MM.1S (cell line): ENCODE results near the gene SPC24.

ENCODE experiments used
- EZH2 ChIP-seq: fragments of 300-600 bp; sonication (generic); optimal IDR thresholded peaks from 2 replicates; pipeline ENCODE3; 2017; ENCODE audit warnings: low read depth, mild to moderate bottlenecking, antibody characterized with exemption, low read length, mixed read lengths
- TF ChIP-seq, protein P1 (sequence below): fragments of 300-600 bp; sonication (generic); IDR thresholded peaks from 2 replicates; pipeline ENCODE4 v1.5.1; 2016; ENCODE audit warnings: antibody characterized with exemption, low read length, mixed read lengths

DNA sequence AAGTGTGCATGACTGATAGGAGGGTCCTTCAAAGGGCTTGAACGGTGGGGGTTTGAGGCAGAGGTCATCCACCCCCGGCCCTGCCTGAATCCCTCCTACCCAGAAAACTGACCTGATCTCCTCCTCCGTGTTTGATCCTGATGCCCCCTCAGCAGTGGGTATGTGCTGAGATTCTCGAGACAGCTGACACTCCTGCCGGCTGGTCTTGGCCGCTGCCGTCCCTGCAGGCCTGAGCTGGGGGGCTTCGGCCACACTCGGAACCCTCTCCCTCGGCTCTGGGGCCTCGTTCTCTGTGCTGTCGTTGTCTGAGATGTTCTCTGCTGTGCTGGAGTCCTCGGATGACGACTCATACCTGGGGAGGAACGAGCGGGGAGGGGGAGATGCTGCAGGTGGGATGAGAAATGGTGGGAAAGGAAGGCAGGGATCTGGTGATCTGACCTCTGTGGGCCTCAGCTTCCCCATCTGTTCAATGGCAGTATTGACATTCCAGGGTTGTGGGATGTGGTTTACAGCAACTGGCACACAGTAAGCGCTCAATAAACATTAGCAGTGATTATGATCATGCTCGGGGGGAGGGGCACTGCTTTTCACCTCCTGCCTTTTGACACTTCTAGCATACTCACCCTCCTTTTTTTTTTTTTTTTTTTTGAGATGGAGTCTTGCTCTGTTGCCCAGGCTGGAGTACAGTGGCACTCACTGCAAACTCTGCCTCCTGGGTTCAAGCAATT, 21.0 kb upstream of the SPC24 start:
- TF ChIP-seq, protein P1, sequence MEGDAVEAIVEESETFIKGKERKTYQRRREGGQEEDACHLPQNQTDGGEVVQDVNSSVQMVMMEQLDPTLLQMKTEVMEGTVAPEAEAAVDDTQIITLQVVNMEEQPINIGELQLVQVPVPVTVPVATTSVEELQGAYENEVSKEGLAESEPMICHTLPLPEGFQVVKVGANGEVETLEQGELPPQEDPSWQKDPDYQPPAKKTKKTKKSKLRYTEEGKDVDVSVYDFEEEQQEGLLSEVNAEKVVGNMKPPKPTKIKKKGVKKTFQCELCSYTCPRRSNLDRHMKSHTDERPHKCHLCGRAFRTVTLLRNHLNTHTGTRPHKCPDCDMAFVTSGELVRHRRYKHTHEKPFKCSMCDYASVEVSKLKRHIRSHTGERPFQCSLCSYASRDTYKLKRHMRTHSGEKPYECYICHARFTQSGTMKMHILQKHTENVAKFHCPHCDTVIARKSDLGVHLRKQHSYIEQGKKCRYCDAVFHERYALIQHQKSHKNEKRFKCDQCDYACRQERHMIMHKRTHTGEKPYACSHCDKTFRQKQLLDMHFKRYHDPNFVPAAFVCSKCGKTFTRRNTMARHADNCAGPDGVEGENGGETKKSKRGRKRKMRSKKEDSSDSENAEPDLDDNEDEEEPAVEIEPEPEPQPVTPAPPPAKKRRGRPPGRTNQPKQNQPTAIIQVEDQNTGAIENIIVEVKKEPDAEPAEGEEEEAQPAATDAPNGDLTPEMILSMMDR: no peak
- no peak for TF ChIP-seq EZH2
